GM12872 (cell line): ENCODE measurements around the gene C1QTNF1.

Source experiments
- TF ChIP-seq, protein P1 (sequence below): IDR thresholded peaks from 3 replicates; pipeline ENCODE4 v1.5.1; 2011; ENCODE audit warnings: low read depth, mild to moderate bottlenecking, low read length, moderate library complexity; ENCODE audit not compliant: insufficient read depth

Gene C1QTNF1

DNA sequence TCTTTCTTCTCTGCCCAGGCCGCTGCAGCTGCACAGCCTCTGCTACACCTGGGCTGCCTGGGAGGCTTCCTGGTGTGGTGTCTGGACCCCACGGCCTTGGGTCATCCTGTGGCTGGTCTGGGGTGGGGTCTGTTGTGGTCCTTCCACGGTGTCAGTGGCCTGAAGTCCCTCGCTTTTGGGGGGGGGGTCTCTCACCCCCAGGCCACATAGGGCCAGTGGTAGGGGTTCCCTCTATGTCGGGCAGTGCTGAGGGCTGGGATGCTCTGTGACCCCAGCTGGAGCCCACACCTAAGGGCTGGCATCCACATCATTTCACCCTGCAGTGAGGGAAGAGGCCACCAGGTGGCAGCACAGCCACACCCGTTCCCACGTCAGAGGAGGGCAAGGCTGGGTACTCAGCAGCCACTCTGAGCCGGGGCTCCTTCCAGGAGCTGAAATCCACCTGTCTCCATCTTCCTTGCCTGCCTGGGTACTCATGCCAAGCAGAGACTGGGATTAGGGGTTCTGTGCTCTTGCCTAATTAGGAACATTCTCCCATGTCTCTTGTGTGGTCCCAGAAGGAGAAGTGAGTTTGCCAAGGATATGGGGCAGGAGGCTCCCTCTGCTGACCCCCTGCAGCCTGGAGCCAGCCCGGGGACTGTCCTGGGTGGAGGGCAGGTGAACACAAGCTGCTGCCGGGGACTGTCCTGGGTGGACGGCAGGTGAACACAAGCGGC lies 63.6 kb downstream of the C1QTNF1 start:
- TF ChIP-seq, protein P1, sequence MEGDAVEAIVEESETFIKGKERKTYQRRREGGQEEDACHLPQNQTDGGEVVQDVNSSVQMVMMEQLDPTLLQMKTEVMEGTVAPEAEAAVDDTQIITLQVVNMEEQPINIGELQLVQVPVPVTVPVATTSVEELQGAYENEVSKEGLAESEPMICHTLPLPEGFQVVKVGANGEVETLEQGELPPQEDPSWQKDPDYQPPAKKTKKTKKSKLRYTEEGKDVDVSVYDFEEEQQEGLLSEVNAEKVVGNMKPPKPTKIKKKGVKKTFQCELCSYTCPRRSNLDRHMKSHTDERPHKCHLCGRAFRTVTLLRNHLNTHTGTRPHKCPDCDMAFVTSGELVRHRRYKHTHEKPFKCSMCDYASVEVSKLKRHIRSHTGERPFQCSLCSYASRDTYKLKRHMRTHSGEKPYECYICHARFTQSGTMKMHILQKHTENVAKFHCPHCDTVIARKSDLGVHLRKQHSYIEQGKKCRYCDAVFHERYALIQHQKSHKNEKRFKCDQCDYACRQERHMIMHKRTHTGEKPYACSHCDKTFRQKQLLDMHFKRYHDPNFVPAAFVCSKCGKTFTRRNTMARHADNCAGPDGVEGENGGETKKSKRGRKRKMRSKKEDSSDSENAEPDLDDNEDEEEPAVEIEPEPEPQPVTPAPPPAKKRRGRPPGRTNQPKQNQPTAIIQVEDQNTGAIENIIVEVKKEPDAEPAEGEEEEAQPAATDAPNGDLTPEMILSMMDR, result peak; percentile 95

GRCh38 chr17:79088247-79088996 lies 64.5 kb downstream of the C1QTNF1 start:
- TF ChIP-seq, protein P1, result no peak

DNA sequence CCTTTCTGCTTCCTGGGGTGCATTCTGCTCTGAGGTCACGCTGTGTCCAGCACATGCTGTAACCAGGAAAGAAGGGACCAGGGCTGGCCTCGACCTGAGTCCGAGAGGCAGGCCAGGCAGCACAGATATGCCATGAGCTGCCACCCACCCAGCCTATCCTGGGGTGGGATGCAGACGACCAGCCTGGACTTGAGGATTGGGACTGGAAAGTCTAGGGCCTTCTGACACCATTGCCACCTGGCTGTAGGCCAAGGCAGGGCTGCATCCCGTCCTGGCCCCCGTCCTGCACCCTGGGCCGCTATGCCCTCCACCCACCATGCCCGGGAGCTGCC lies 65.0 kb downstream of the C1QTNF1 start:
- TF ChIP-seq, protein P1, result no peak

- TF ChIP-seq, protein P1, result no peak
Measured at GRCh38 chr17:79089720-79090442, 65.9 kb downstream of the C1QTNF1 start.

DNA sequence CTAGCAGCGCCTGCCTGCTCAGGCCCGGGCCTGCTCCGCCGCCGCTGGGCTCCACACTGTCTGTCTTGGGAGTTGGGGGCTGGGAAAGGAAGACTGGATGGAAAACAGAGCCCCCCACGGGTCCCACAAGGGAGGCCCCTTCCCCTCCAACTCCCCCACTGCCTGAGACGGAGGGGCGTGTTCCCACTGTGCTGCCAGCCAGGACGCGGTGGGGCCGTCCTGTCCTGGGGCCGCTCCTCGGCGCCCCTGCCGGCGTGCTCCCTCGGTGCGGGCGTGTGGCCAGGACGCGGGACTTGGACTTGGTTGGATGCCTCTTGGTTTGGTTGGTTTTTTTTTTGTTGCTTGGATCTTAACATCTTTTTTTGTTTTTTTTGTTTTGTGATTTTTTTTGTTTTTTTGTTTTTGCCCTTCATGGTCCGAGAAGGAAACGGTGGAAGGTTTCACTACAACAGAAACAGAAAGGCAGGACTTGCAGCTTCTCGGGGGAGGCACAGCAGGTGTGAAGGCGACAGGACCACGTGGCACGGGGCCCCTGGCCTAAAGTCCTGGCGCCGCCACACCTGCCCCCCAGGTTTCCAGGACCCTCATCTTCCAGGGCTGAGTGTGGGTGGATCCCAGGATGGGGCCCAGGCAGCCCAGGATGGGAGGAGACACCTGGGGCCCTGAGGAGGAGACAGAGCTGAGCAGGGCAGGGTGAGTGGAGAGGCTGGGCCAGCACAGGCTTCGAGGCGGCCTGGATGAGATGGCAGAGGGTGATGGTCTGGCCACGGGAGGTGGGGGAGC lies 66.7 kb downstream of the C1QTNF1 start:
- TF ChIP-seq, protein P1, result no peak

DNA sequence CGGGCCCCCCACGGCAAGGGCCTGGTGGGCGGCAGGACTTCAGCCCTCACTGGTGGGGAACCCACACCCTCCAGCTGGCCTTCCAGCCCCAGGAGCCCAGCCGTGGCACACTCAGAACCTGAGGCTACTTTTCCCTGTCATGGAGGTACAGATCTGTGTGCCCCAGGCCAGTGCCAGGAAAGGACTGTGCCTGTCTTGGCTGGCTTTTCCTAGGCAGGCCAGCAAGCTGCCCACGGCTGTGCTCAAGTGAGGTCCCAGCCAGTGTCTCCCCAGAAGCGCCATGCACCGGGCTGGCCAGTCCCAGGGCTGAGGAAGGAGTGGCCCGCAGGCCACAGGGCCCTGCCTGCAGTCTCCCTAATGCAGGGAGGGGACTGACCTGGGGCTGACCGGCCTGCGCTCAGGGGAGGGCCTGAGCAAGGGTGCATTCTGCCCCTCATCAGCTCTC lies 67.3 kb downstream of the C1QTNF1 start:
- TF ChIP-seq, protein P1, result no peak
